ENCODE data around the gene TM4SF4.

- no peak for TF ChIP-seq CTCF (IDR thresholded peaks at IDR 0.05; ENCODE audit: control extremely low read depth in 1 of 3, insufficient read depth in 1 of 3, low read depth in 1 of 3, low read length in 3 of 3)
- TF ChIP-seq MAX (IDR thresholded peaks at IDR 0.05) = no peak
- no peak for TF ChIP-seq NANOG (IDR thresholded peaks at IDR 0.05; ENCODE audit: insufficient read depth, low read depth, low read length, poor library complexity, severe bottlenecking)
- no peak for TF ChIP-seq POLR2A (IDR thresholded peaks at IDR 0.05; ENCODE audit: control extremely low read depth in 1 of 2, low read depth in 2 of 2, low read length in 2 of 2)
- no peak for TF ChIP-seq EZH2 (IDR thresholded peaks at IDR 0.05; ENCODE audit: low read depth, low read length, severe bottlenecking)
- no peak for TF ChIP-seq CREB1 (IDR thresholded peaks at IDR 0.05)
- TF ChIP-seq TEAD4 (IDR thresholded peaks at IDR 0.05; ENCODE audit: low read depth, low read length) = no peak
- TF ChIP-seq POU5F1 (IDR thresholded peaks at IDR 0.05; ENCODE audit: low read depth, low read length) = no peak
Measured at GRCh38 chr3:149511040-149511626, 36.6 kb downstream of the TM4SF4 start.

Measured in H1 (cell line).